Measurements from ENCODE around the gene CDH22.

CDH22 gene

GRCh38 chr20:46272389-46273047 lies 35.8 kb downstream of the CDH22 start:
- TF ChIP-seq SIN3A (IDR thresholded peaks at IDR 0.05; ENCODE audit: borderline replicate concordance, insufficient read depth, low read length): no peak
- TF ChIP-seq POLR2AphosphoS5 (IDR thresholded peaks at IDR 0.05; ENCODE audit: low read depth, low read length): no peak
- no peak for TF ChIP-seq FOXP2 (optimal IDR thresholded peaks at IDR 0.05; ENCODE audit: borderline replicate concordance, extremely low read depth, extremely low read length, insufficient read depth)
- TF ChIP-seq REST (IDR thresholded peaks at IDR 0.05; ENCODE audit: insufficient read depth in 1 of 2, low read depth in 2 of 2, low read length in 2 of 2): no peak
- TF ChIP-seq TAF1 (IDR thresholded peaks at IDR 0.05; ENCODE audit: borderline replicate concordance, insufficient read depth, low read length): no peak

GRCh38 chr20:46270977-46271744 lies 37.1 kb downstream of the CDH22 start:
- TF ChIP-seq POLR2AphosphoS5 (IDR thresholded peaks at IDR 0.05; ENCODE audit: low read depth, low read length) (no peak), REST (IDR thresholded peaks at IDR 0.05; ENCODE audit: insufficient read depth in 1 of 2, low read depth in 2 of 2, low read length in 2 of 2) (no peak), SIN3A (IDR thresholded peaks at IDR 0.05; ENCODE audit: borderline replicate concordance, insufficient read depth, low read length) (no peak), TAF1 (IDR thresholded peaks at IDR 0.05; ENCODE audit: borderline replicate concordance, insufficient read depth, low read length) (no peak), FOXP2 (optimal IDR thresholded peaks at IDR 0.05; ENCODE audit: borderline replicate concordance, extremely low read depth, extremely low read length, insufficient read depth) (no peak)

GRCh38 chr20:46269372-46269771 lies 38.9 kb downstream of the CDH22 start:
- TF ChIP-seq POLR2AphosphoS5 (IDR thresholded peaks at IDR 0.05; ENCODE audit: low read depth, low read length): no peak
- no peak for TF ChIP-seq TAF1 (IDR thresholded peaks at IDR 0.05; ENCODE audit: borderline replicate concordance, insufficient read depth, low read length)
- no peak for TF ChIP-seq FOXP2 (optimal IDR thresholded peaks at IDR 0.05; ENCODE audit: borderline replicate concordance, extremely low read depth, extremely low read length, insufficient read depth)
- TF ChIP-seq REST (IDR thresholded peaks at IDR 0.05; ENCODE audit: insufficient read depth in 1 of 2, low read depth in 2 of 2, low read length in 2 of 2): no peak
- TF ChIP-seq SIN3A (IDR thresholded peaks at IDR 0.05; ENCODE audit: borderline replicate concordance, insufficient read depth, low read length): no peak

GRCh38 chr20:46268662-46269061 lies 39.6 kb downstream of the CDH22 start:
- TF ChIP-seq TAF1 (IDR thresholded peaks at IDR 0.05; ENCODE audit: borderline replicate concordance, insufficient read depth, low read length) (no peak), REST (IDR thresholded peaks at IDR 0.05; ENCODE audit: insufficient read depth in 1 of 2, low read depth in 2 of 2, low read length in 2 of 2) (no peak), SIN3A (IDR thresholded peaks at IDR 0.05; ENCODE audit: borderline replicate concordance, insufficient read depth, low read length) (no peak)
